Measurements from ENCODE around the gene COX10.

DNA sequence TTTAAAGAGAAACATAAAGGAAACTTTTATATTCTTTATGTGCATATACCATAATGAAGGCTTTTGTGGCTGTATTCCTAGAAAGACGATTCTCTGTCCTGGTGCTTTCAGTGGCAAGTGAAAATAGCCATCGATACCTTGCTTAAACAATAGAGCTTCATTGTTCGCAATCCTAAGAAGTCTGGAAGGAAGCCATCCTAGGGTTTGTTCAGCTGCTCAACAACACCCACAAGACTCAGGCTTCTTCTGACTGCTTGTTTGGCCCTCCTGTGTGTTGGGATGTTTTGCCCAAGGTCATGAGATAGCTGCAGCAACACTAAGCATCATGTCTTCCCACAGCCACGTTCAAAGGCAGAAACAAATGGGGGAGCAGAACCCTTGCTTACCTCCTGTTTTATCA is 36.1 kb upstream of the COX10 start:
- no peak for TF ChIP-seq POLR2A (IDR thresholded peaks at IDR 0.05; ENCODE audit: low read length)
- TF ChIP-seq GATA1 (IDR thresholded peaks at IDR 0.05; ENCODE audit: low read depth, low read length), result no peak

Data from erythroblast (primary cell).